Suppressor macrophage treated with lipopolysaccharide for 4 hours (primary cell): ENCODE measurements around the gene CDC45.

Experiments used
- DNase-seq: peaks from one replicate; pipeline ENCODE4 v3.0.0-alpha.2; 2020

CDC45 gene

DNA sequence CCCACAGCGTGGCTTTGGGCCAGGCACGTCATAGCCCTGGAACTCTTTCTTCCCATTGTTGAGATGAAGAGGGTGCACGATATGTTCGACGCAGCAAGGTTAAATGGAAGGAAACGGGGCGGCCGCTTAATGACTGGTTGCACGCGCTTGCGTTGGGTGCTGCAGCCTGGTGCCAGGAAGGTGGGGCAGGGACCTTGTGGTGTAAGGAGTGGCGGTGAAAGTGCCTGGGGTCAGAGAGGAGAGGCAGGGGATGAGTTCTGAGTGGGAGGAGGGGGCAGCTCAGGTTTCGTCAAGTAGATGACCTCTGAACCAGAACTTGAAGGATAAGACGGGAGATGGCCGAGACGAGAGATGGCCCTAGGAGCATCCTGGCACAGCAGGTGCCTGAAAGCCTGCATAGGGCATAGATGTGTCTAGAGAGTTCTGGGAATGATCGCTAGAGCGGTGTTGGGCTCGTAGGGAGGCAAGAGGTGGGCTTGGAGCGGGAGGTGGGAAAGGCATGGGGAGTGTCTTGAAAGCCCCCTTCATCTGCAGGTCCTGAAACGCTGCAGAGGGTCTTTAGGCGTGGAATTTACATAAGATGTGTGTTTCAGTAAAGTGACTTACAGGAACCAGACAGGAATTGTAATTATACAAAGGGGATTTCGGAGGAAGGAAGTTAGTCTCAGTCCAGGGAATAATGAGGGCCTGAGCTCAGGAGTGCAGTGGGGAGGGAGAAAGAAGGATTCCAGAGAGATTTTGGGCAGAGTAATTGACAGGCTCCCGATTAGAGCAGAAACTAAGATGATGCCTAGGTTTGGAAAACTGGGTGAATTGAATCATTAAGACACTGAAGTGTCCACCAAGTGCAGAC lies 87.7 kb downstream of the CDC45 start:
- DNase-seq: no peak

DNA sequence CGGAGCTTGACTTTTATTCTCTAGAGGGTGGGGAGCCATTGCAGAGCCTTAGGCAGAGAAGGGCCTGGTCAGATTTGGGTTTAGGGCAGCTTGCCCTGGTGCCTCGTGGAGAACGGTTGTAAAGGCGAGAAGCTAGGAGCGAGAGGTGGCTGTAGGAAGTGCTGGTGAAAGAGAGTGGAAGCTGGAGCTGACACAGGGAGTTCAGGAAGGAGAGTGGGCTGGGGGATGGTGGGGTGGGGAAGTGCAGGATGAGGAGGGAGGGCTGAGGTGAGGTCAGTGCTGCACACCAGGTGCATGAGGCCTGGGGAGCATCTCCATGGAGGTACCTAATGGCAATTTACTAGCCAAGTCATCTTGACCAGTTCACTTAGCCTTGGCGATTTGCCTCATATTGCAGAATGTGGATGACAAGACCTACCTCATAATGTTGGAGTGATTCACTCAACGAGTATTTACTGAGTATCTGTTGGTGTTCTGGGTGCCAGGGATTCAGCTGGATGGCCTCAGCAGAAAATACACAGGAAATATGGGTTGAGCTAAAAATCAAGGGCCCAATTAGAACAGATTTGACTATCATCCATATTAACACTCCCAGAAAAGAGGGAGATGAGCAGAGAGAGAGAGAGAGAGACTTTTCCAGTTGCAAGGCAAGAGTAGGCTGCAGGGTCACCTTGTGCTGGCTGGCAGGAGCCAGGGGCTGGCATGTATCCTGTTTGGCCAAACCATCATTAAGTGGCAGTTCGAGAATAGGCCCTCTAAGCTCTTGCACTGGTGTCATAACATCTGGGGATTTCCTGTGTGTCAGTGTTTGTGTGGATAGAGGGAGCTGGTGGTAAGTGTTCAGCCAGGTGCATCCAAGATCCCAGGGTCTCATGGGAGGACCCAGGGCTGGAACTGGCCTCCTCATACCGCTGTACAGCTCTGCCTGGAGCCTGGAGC lies 88.9 kb downstream of the CDC45 start:
- no peak for DNase-seq

DNA sequence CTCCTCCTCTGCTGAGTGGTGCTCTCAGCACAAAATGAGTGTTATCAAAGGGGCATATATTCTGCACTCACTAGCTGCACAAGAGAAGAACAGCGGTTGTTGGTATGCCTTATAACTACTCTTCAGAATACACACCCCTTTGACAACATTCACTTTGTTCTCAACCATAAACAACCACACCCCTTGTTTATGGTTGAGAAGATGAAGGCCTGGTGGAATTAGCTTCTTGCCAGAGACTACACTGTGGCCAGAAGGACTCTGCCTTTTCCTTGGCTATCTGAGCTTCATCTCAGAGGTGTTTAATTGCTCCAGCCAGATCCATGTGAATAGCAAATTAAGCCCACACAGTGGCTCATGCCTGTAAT lies 89.5 kb downstream of the CDC45 start:
- DNase-seq: no peak

DNA sequence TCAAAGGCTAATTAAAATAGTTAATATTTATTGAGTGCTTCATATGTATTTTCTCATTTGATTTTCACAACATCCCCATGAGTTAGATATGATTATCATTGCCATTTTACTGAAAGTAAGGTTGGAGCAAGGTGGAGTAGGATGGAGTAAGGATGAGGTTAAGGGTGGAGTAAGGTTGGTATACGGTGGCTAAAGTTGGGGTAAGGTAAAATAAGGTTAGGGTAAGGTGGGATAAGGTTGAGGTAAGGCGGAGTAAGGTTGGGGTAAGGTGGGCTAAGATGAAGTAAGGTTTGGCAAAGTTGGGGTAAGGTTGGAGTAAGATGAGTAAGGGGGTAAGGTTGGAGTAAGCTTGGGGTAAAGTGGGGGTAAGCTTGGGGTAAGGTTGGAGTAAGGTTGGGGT lies 90.3 kb downstream of the CDC45 start:
- no peak for DNase-seq
